BJ (cell line): Measurements from ENCODE around the gene RSPH10B2. TPM values are rescaled to one million over a fixed set of nuclear protein-coding genes. Genes with fewer than 3 reads are reported as not detected.
"Not testable (repeated sequence)": the region's sequence is repeated elsewhere in the genome, so short reads cannot be mapped to it uniquely, and the experiment has no call there.

ENCODE experiments used
- CTCF ChIA-PET: fragments of 350-600 bp; formaldehyde crosslinking; extraction: SDS; loops from one replicate; lab custom pipeline; 2021; ENCODE audit warnings: antibody characterized with exemption, inconsistent platforms; lab: Yijun Ruan, JAX
- POLR2A ChIA-PET: fragments of 300-600 bp; sonication (Branson Sonifier 250); formaldehyde crosslinking; extraction: SDS; loops from one replicate; lab custom pipeline; 2021; ENCODE audit warnings: antibody characterized with exemption; lab: Charles Lee
- DNase-seq: peaks from one replicate; pipeline ENCODE4 v3.0.0-alpha.2; 2011; ENCODE audit warnings: low read depth
- H3K27me3 ChIP-seq: 2 replicates; pipeline ENCODE4 v1.6.0; 2011; ENCODE audit warnings: low read length; ENCODE audit not compliant: control insufficient read depth, insufficient read depth
- H3K36me3 ChIP-seq: 2 replicates; pipeline ENCODE4 v1.5.1; 2011; ENCODE audit warnings: low read length; ENCODE audit not compliant: control insufficient read depth, insufficient read depth
- H3K4me3 ChIP-seq: 2 replicates; pipeline ENCODE4 v1.5.1; 2011; ENCODE audit warnings: low read depth, mild to moderate bottlenecking, control low read depth, low read length
- polyA minus RNA-seq: library from RNA; depleted of rRNA, polyadenylated mRNA; stranded (reverse); fragments of >200 nt; gene quantifications from 2 replicates; pipeline ENCODE4 v1.2.3, GENCODE V29; 2011; rRNA and poly(A)+ RNA removed
- polyA plus RNA-seq: library from polyadenylated mRNA; depleted of rRNA; stranded (reverse); fragments of >200 nt; gene quantifications from 2 replicates; pipeline ENCODE4 v1.2.3, GENCODE V29; 2011; rRNA removed
- TF ChIP-seq, protein P1 (sequence below): IDR thresholded peaks from 2 replicates; pipeline ENCODE4 v1.5.1; 2011; ENCODE audit warnings: low read depth, mild to moderate bottlenecking, control low read depth, inconsistent platforms, low read length, moderate library complexity; ENCODE audit not compliant: insufficient read depth

The RSPH10B2 gene
- polyA plus RNA-seq (0.09 TPM in 1 of 2 replicates, not detected in the other), polyA minus RNA-seq (0.14 TPM in 1 of 2 replicates, not detected in the other)

DNA sequence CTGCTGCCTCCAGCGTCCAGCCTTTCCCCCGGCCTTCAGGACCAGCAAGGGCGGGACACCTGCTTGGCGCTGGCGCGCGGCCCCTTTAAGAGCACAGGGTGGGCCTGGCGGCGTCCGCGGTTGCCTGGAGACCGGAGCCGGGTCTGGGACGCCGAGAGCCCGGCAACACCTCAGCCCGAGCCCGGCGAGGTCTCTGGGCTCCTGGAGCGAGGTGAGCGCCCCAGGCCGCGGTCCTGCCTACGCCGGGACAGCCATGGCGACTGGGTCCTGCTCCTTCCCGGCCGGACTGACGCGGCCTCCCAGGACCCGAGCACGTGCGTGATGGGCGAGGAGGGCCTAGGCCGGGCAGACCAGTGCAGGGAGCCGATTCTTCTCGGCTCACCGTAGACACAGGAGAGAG lies at the start of gene RSPH10B2:
Gene RSPH10B2, plus strand, starts transcription at position 140 of the 400 bp plus-strand sequence. CDS start 3,575 bp downstream, outside the sequence.
- H3K36me3 ChIP-seq, DNase-seq, H3K27me3 ChIP-seq, POLR2A ChIA-PET, H3K4me3 ChIP-seq, CTCF ChIA-PET: not testable (repeated sequence)

DNA sequence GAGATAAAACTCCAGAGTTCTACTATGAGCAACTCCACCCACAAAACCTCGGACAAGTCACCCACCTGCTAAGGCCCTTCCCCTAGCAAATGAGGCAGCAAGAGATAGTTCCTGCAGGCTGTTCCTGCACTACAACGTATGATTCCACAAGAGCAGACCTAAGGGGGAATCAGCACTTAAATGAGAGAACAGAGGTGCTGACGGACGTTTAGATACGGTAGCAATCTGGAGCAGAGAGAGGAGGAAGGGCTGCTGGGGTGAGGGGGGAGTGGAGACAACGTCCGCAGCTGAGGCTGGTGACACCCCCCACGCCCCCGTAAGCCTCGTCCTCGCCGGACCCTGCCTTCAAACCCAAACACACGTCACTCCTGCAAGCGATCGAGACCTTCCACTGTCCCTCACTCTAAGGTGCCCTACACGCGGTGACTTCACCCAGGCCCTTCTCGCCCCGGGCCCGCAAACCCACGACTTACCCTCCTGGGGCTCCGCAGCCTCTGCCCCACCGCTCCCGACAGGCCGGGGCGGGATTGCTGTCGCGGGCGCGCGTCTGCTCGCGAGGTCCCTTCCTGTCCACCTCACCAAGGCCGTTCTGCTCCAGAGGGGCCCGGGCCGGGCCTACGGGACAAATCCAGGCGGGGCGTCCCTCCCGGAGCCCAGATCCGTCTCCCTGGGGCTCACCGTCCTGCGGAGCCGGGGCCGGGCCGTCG lies 47.8 kb upstream of the RSPH10B2 start:
- TF ChIP-seq, protein P1, sequence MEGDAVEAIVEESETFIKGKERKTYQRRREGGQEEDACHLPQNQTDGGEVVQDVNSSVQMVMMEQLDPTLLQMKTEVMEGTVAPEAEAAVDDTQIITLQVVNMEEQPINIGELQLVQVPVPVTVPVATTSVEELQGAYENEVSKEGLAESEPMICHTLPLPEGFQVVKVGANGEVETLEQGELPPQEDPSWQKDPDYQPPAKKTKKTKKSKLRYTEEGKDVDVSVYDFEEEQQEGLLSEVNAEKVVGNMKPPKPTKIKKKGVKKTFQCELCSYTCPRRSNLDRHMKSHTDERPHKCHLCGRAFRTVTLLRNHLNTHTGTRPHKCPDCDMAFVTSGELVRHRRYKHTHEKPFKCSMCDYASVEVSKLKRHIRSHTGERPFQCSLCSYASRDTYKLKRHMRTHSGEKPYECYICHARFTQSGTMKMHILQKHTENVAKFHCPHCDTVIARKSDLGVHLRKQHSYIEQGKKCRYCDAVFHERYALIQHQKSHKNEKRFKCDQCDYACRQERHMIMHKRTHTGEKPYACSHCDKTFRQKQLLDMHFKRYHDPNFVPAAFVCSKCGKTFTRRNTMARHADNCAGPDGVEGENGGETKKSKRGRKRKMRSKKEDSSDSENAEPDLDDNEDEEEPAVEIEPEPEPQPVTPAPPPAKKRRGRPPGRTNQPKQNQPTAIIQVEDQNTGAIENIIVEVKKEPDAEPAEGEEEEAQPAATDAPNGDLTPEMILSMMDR: no peak
- CTCF ChIA-PET: no interaction called here
- POLR2A ChIA-PET: no interaction called here

DNA sequence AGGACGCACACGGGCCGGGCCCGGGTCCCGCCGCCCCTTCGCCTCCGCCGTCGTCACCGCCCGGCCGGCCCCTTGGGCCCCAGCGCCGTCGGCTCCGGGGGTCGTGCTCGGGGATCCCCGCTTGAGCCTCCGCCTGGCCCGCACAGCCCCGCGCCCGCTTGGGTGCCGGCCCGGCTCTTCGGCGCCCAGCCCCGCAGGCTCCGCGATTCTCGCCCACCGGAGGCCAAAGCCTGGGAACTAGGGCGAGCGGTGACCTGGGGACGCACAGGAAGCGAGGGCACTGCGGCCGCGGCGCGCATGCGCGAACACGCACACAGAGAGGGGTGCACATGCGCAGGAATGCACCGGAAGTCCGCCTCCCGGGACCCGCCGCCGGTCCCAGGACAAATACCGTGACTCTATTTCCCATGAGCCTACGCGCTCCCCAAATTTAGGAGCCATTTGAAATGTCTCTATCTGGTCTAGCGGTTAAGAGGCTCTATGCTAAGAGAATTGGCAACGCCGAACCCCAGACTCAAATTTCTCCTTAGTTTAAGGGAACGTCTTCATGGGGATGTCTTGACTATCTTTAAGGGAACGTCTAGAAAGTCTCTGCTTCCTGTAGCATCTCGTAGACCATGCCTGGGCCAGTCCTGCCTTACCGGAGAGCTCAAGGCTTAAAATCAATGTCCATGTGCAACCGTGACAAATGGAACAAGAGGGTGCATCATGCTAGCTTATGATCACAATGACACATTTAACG lies 47.1 kb upstream of the RSPH10B2 start, which contains the start of gene ZNF12:
Gene ZNF12, minus strand, starts transcription at position 282 of the 742 bp plus-strand sequence. CDS start 1,774 bp downstream, outside the sequence.
- H3K4me3 ChIP-seq: peak within 1 kb of the TSS; percentile 80
- CTCF ChIA-PET: no interaction called here
- TF ChIP-seq, protein P1: no peak
- no peaks in the 10 kb centered on the region for H3K27me3 ChIP-seq
- POLR2A ChIA-PET: no interaction called here
- DNase-seq: peak; percentile 72
- peaks cover 13% of the 10 kb centered on the region for H3K36me3 ChIP-seq

More for the DNA sequence above, 47.8 kb upstream of the RSPH10B2 start:
- Histone ChIP-seq H3K27me3 (no peaks in the 10 kb centered on the region), H3K36me3 (peaks cover 15% of the 10 kb centered on the region), H3K4me3 (peak overlapping the region; percentile 80)
- no peak for DNase-seq

DNA sequence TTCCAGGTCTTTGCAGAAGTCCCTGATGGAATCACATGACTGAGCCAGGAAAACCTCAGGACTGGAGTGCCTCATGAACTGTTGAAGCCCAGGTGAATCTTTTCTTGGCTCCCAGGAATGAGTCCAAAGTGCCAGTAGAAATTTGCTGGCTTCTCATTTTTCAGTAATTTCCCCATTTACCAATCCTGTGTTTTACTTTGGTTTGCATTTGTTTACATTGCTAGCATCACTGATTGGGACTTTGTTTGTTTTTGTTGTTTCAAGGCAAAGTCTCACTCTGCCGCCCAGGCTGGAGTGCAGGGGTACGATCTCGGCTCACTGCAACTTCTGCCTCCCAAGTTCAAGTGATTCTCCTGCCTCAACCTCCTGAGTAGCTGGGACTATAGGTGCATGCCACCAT lies 45.6 kb upstream of the RSPH10B2 start:
- POLR2A ChIA-PET: no interaction called here
- TF ChIP-seq, protein P1: no peak
- no peak overlapping the region for H3K4me3 ChIP-seq
- no peaks in the 10 kb centered on the region for H3K27me3 ChIP-seq
- H3K36me3 ChIP-seq: peaks cover 8% of the 10 kb centered on the region
- DNase-seq: no peak
- CTCF ChIA-PET: no interaction called here

DNA sequence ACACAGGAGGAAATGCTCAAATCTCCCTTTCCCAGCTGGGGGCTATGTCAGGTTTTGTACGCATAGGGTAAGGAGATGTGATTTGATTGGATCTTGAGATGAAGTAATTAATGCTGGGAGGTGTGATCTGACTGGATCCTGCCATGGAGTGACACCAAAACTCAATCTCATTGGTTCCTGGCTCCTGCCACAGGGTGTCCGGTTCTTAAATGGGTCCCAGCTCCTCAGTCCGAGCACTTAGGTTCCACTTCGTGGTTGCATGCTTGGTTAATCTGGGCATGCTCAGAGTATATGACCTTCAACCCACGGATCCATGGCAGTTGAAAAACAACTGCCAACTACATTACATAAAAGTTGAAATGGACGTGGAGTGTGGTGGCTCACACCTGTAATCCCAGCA lies 44.1 kb upstream of the RSPH10B2 start:
- no peaks in the 10 kb centered on the region for H3K27me3 ChIP-seq
- no peak for DNase-seq
- TF ChIP-seq, protein P1: no peak
- peaks cover 1% of the 10 kb centered on the region; the same call in 1 of the 2 replicates for H3K36me3 ChIP-seq
- ChIA-PET CTCF (no interaction called here), POLR2A (no interaction called here)
- H3K4me3 ChIP-seq: no peak overlapping the region
